Measurements from ENCODE around the gene STRADA.

STRADA gene

GRCh38 chr17:63785556-63785955 lies 44.0 kb upstream of the STRADA start:
- Histone ChIP-seq H3K4me2 (ENCODE audit: low read length) (no peak overlapping the region), H3K79me2 (peaks cover 54% of the 10 kb centered on the region), H3K4me1 (peaks cover 5% of the 10 kb centered on the region), H3K9me3 (ENCODE audit: control insufficient read depth, low read length) (no peaks in the 10 kb centered on the region), H3K27me3 (ENCODE audit: control insufficient read depth, insufficient read depth, low read length) (no peaks in the 10 kb centered on the region), H3K4me3 (ENCODE audit: low read depth, low read length) (no peak overlapping the region), H3K9ac (no peak overlapping the region), H3K27ac (no peak overlapping the region), H3K36me3 (ENCODE audit: control insufficient read depth, insufficient read depth, low read length) (no peaks in the 10 kb centered on the region), H2AFZ (no peak overlapping the region)
- no peak for TF ChIP-seq CTCF (IDR thresholded peaks at IDR 0.05)

- no peaks in the 10 kb centered on the region for H3K27me3 ChIP-seq (ENCODE audit: control insufficient read depth, insufficient read depth, low read length)
- H3K4me3 ChIP-seq (ENCODE audit: low read depth, low read length), result no peak overlapping the region
- H3K27ac ChIP-seq, result no peak overlapping the region
- no peaks in the 10 kb centered on the region for H3K36me3 ChIP-seq (ENCODE audit: control insufficient read depth, insufficient read depth, low read length)
- TF ChIP-seq CTCF (IDR thresholded peaks at IDR 0.05), result no peak
- no peak overlapping the region for H3K9ac ChIP-seq
- H3K9me3 ChIP-seq (ENCODE audit: control insufficient read depth, low read length), result no peaks in the 10 kb centered on the region
- H3K4me2 ChIP-seq (ENCODE audit: low read length), result no peak overlapping the region
- peaks cover 8% of the 10 kb centered on the region for H3K4me1 ChIP-seq
- H2AFZ ChIP-seq, result no peak overlapping the region
- peaks cover 66% of the 10 kb centered on the region for H3K79me2 ChIP-seq
Observed at GRCh38 chr17:63783522-63783921, 41.9 kb upstream of the STRADA start.

- Histone ChIP-seq H2AFZ (no peak overlapping the region), H3K27me3 (ENCODE audit: control insufficient read depth, insufficient read depth, low read length) (no peaks in the 10 kb centered on the region), H3K9ac (no peak overlapping the region), H3K4me1 (peaks cover 12% of the 10 kb centered on the region), H3K36me3 (ENCODE audit: control insufficient read depth, insufficient read depth, low read length) (no peaks in the 10 kb centered on the region), H3K27ac (no peak overlapping the region), H3K4me3 (ENCODE audit: low read depth, low read length) (no peak overlapping the region), H3K79me2 (peaks cover 79% of the 10 kb centered on the region), H3K4me2 (ENCODE audit: low read length) (no peak overlapping the region), H3K9me3 (ENCODE audit: control insufficient read depth, low read length) (no peaks in the 10 kb centered on the region)
- no peak for TF ChIP-seq CTCF (IDR thresholded peaks at IDR 0.05)
Observed at GRCh38 chr17:63780928-63781327, 39.3 kb upstream of the STRADA start.

- Histone ChIP-seq H3K27ac (no peak overlapping the region), H3K9ac (no peak overlapping the region), H3K4me3 (ENCODE audit: low read depth, low read length) (no peak overlapping the region), H3K36me3 (ENCODE audit: control insufficient read depth, insufficient read depth, low read length) (no peaks in the 10 kb centered on the region), H2AFZ (no peak overlapping the region), H3K4me2 (ENCODE audit: low read length) (no peak overlapping the region), H3K27me3 (ENCODE audit: control insufficient read depth, insufficient read depth, low read length) (no peaks in the 10 kb centered on the region), H3K9me3 (ENCODE audit: control insufficient read depth, low read length) (no peaks in the 10 kb centered on the region), H3K4me1 (peaks cover 16% of the 10 kb centered on the region), H3K79me2 (peaks cover 83% of the 10 kb centered on the region)
- TF ChIP-seq CTCF (IDR thresholded peaks at IDR 0.05), result no peak
Observed at GRCh38 chr17:63780507-63780906, 38.9 kb upstream of the STRADA start.

- H3K9ac ChIP-seq, result no peak overlapping the region
- H3K36me3 ChIP-seq (ENCODE audit: control insufficient read depth, insufficient read depth, low read length), result no peaks in the 10 kb centered on the region
- no peaks in the 10 kb centered on the region for H3K27me3 ChIP-seq (ENCODE audit: control insufficient read depth, insufficient read depth, low read length)
- peak overlapping the region; percentile 99 for H3K27ac ChIP-seq
- peak overlapping the region; percentile 100 for H3K4me2 ChIP-seq (ENCODE audit: low read length)
- peak overlapping the region; percentile 91 for H3K4me3 ChIP-seq (ENCODE audit: low read depth, low read length)
- TF ChIP-seq CTCF (IDR thresholded peaks at IDR 0.05), result no peak
- H3K79me2 ChIP-seq, result peaks cover 72% of the 10 kb centered on the region
- H3K4me1 ChIP-seq, result peaks cover 17% of the 10 kb centered on the region
- H3K9me3 ChIP-seq (ENCODE audit: control insufficient read depth, low read length), result no peaks in the 10 kb centered on the region
- H2AFZ ChIP-seq, result no peak overlapping the region
Observed at GRCh38 chr17:63775420-63775819, 33.8 kb upstream of the STRADA start.

Data from parathyroid adenoma (tissue), 2 donors.